BJ (cell line): Measurements from ENCODE around the gene SV2C. TPM values are rescaled to one million over a fixed set of nuclear protein-coding genes. Genes with fewer than 3 reads are reported as not detected.

Experiments used
- CTCF ChIA-PET: fragments of 350-600 bp; formaldehyde crosslinking; extraction: SDS; loops from one replicate; lab custom pipeline; 2021; ENCODE audit warnings: antibody characterized with exemption, inconsistent platforms; lab: Yijun Ruan, JAX
- POLR2A ChIA-PET: fragments of 300-600 bp; sonication (Branson Sonifier 250); formaldehyde crosslinking; extraction: SDS; loops from one replicate; lab custom pipeline; 2021; ENCODE audit warnings: antibody characterized with exemption; lab: Charles Lee
- DNase-seq: peaks from one replicate; pipeline ENCODE4 v3.0.0-alpha.2; 2011; ENCODE audit warnings: low read depth
- H3K27me3 ChIP-seq: 2 replicates; pipeline ENCODE4 v1.6.0; 2011; ENCODE audit warnings: low read length; ENCODE audit not compliant: control insufficient read depth, insufficient read depth
- H3K36me3 ChIP-seq: 2 replicates; pipeline ENCODE4 v1.5.1; 2011; ENCODE audit warnings: low read length; ENCODE audit not compliant: control insufficient read depth, insufficient read depth
- H3K4me3 ChIP-seq: 2 replicates; pipeline ENCODE4 v1.5.1; 2011; ENCODE audit warnings: low read depth, mild to moderate bottlenecking, control low read depth, low read length
- polyA plus RNA-seq: library from polyadenylated mRNA; depleted of rRNA; stranded (reverse); fragments of >200 nt; gene quantifications from 2 replicates; pipeline ENCODE4 v1.2.3, GENCODE V29; 2011
- TF ChIP-seq, protein P1 (sequence below): IDR thresholded peaks from 2 replicates; pipeline ENCODE4 v1.5.1; 2011; ENCODE audit warnings: low read depth, mild to moderate bottlenecking, control low read depth, inconsistent platforms, low read length, moderate library complexity; ENCODE audit not compliant: insufficient read depth

SV2C gene
- polyA plus RNA-seq, 1 experiment, result not detected

- DNase-seq, result no peak
- POLR2A ChIA-PET, result no interaction called here
- TF ChIP-seq, protein P1, sequence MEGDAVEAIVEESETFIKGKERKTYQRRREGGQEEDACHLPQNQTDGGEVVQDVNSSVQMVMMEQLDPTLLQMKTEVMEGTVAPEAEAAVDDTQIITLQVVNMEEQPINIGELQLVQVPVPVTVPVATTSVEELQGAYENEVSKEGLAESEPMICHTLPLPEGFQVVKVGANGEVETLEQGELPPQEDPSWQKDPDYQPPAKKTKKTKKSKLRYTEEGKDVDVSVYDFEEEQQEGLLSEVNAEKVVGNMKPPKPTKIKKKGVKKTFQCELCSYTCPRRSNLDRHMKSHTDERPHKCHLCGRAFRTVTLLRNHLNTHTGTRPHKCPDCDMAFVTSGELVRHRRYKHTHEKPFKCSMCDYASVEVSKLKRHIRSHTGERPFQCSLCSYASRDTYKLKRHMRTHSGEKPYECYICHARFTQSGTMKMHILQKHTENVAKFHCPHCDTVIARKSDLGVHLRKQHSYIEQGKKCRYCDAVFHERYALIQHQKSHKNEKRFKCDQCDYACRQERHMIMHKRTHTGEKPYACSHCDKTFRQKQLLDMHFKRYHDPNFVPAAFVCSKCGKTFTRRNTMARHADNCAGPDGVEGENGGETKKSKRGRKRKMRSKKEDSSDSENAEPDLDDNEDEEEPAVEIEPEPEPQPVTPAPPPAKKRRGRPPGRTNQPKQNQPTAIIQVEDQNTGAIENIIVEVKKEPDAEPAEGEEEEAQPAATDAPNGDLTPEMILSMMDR, result no peak
Observed at GRCh38 chr5:76174101-76174500, 90.9 kb downstream of the SV2C start.

DNA sequence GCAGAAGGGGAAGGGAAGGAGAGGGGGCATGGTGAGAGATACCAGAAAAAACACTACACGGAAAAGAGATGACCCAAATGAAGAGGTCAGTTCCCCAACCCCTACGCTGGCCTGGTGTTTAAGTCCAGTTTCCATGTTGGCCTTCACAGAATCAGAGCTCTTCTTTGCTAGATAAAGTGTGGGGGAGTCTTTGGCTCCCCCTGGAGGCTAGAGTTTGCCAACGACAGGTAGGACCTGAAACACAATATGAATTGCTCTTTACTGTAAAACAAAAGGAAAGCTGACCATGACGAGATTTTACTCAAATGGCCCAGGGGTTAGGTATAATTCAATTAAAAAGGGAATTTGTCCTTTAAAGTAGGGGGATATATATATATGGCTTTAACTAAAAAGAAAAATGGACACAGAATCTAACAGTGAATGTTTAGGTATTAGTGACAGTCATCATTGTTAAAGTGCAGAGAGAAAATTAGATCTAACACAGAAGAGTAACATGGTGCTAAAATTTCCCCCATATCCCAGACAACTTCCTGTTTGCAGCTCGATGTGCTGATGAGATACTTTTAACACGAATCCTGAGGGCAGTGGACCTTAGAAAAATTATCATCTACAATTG is 92.0 kb downstream of the SV2C start:
- ChIA-PET CTCF (interaction anchor here (0.6 to 3.8 kb wide), 12 partner anchors 9 to 894 kb away, joined by 3 to 23 read pairs (median 4); no protein-coding TSS in a partner anchor), POLR2A (no interaction called here)
- TF ChIP-seq, protein P1, result peak; percentile 85
- Histone ChIP-seq H3K4me3 (no peak overlapping the region), H3K36me3 (no peaks in the 10 kb centered on the region), H3K27me3 (no peaks in the 10 kb centered on the region)
- DNase-seq, result no peak

More at GRCh38 chr5:76174101-76174500, 90.9 kb downstream of the SV2C start:
- CTCF ChIA-PET, result interaction anchor here (1.4 to 3.8 kb wide), 5 partner anchors 9 to 893 kb away, joined by 3 to 23 read pairs (median 5); no protein-coding TSS in a partner anchor
- Histone ChIP-seq H3K36me3 (no peaks in the 10 kb centered on the region), H3K27me3 (no peaks in the 10 kb centered on the region), H3K4me3 (no peak overlapping the region)

- H3K27me3 ChIP-seq, result no peaks in the 10 kb centered on the region
- TF ChIP-seq, protein P1, result no peak
- no peak for DNase-seq
- H3K4me3 ChIP-seq, result no peak overlapping the region
- ChIA-PET CTCF (interaction anchor here (0.6 to 3.8 kb wide), 9 partner anchors 8 to 894 kb away, joined by 3 to 23 read pairs (median 4); no protein-coding TSS in a partner anchor), POLR2A (no interaction called here)
- no peaks in the 10 kb centered on the region for H3K36me3 ChIP-seq
Observed at GRCh38 chr5:76175821-76176403, 92.7 kb downstream of the SV2C start.

GRCh38 chr5:76177978-76178377 is 94.8 kb downstream of the SV2C start:
- CTCF ChIA-PET, result no interaction called here
- TF ChIP-seq, protein P1, result no peak
- Histone ChIP-seq H3K27me3 (no peaks in the 10 kb centered on the region), H3K36me3 (no peaks in the 10 kb centered on the region), H3K4me3 (no peak overlapping the region)
- no peak for DNase-seq
- POLR2A ChIA-PET, result no interaction called here

- TF ChIP-seq, protein P1, result no peak
- CTCF ChIA-PET, result no interaction called here
- no peaks in the 10 kb centered on the region for H3K27me3 ChIP-seq
- no peaks in the 10 kb centered on the region for H3K36me3 ChIP-seq
- no peak overlapping the region for H3K4me3 ChIP-seq
- no peak for DNase-seq
- POLR2A ChIA-PET, result no interaction called here
Observed at GRCh38 chr5:76178913-76179312, 95.7 kb downstream of the SV2C start.
